ENCODE data around the gene CPPED1.
"Not testable (repeated sequence)": the region's sequence is repeated elsewhere in the genome, so short reads cannot be mapped to it uniquely, and the experiment has no call there.

- TF ChIP-seq FOXA1 (IDR thresholded peaks at IDR 0.05); JUND (IDR thresholded peaks at IDR 0.05); REST (IDR thresholded peaks at IDR 0.05); TAF1 (conservative IDR thresholded peaks at IDR 0.05); GABPA (IDR thresholded peaks at IDR 0.05 in 1 of 2, conservative IDR thresholded peaks at IDR 0.05 in 1 of 2); ATF3 (IDR thresholded peaks at IDR 0.05): not testable (repeated sequence)
- TF ChIP-seq, protein P1, sequence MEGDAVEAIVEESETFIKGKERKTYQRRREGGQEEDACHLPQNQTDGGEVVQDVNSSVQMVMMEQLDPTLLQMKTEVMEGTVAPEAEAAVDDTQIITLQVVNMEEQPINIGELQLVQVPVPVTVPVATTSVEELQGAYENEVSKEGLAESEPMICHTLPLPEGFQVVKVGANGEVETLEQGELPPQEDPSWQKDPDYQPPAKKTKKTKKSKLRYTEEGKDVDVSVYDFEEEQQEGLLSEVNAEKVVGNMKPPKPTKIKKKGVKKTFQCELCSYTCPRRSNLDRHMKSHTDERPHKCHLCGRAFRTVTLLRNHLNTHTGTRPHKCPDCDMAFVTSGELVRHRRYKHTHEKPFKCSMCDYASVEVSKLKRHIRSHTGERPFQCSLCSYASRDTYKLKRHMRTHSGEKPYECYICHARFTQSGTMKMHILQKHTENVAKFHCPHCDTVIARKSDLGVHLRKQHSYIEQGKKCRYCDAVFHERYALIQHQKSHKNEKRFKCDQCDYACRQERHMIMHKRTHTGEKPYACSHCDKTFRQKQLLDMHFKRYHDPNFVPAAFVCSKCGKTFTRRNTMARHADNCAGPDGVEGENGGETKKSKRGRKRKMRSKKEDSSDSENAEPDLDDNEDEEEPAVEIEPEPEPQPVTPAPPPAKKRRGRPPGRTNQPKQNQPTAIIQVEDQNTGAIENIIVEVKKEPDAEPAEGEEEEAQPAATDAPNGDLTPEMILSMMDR (IDR thresholded peaks at IDR 0.05; ENCODE audit: low read depth, low read length, missing input control): not testable (repeated sequence)
- TF ChIP-seq, protein P2, sequence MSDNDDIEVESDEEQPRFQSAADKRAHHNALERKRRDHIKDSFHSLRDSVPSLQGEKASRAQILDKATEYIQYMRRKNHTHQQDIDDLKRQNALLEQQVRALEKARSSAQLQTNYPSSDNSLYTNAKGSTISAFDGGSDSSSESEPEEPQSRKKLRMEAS (IDR thresholded peaks at IDR 0.05): not testable (repeated sequence)
- TF ChIP-seq, protein P3, sequence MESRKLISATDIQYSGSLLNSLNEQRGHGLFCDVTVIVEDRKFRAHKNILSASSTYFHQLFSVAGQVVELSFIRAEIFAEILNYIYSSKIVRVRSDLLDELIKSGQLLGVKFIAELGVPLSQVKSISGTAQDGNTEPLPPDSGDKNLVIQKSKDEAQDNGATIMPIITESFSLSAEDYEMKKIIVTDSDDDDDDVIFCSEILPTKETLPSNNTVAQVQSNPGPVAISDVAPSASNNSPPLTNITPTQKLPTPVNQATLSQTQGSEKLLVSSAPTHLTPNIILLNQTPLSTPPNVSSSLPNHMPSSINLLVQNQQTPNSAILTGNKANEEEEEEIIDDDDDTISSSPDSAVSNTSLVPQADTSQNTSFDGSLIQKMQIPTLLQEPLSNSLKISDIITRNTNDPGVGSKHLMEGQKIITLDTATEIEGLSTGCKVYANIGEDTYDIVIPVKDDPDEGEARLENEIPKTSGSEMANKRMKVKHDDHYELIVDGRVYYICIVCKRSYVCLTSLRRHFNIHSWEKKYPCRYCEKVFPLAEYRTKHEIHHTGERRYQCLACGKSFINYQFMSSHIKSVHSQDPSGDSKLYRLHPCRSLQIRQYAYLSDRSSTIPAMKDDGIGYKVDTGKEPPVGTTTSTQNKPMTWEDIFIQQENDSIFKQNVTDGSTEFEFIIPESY (IDR thresholded peaks at IDR 0.05): not testable (repeated sequence)
These were observed 11.2 kb downstream of the CPPED1 start for GRCh38 chr16:12792528-12792927.
